ENCODE results near the gene STAMBPL1. TPM values are rescaled to one million over a fixed set of nuclear protein-coding genes. Genes with fewer than 3 reads are reported as not detected.
"Not testable (repeated sequence)": the region's sequence is repeated elsewhere in the genome, so short reads cannot be mapped to it uniquely, and the experiment has no call there.

Gene STAMBPL1
- total and polyA plus RNA-seq, 2 experiments from 2014 or later: 7.9 to 36.0 TPM

DNA sequence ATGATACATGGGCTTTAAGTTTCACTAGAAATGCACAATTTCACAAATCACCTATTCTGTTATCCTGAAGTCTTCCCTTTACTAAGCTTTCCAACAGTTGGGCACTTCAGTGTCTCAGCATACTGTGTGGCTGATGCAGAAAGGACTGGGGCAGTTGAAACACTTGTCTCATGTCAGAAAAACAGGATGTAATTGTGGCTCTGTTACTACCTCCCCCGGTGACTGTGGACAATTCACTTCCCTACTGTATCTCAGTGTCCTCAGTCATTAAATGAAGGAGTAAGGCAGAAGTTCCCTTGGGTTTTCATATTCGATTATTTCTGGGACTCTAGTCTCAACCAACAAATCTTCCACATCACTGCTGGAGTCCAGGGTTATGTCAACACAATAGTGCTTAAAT, 46.3 kb upstream of the STAMBPL1 start:
- H3K4me3 ChIP-seq: no peak overlapping the region
- H3K27me3 ChIP-seq: peaks cover 11% of the 10 kb centered on the region
- H3K9me3 ChIP-seq (ENCODE audit: low read depth): no peaks in the 10 kb centered on the region
- no peaks in the 10 kb centered on the region for H3K4me1 ChIP-seq (ENCODE audit: low read depth)
- no peaks in the 10 kb centered on the region for H3K36me3 ChIP-seq
- no peak overlapping the region for H3K27ac ChIP-seq
- TF ChIP-seq, protein P1, sequence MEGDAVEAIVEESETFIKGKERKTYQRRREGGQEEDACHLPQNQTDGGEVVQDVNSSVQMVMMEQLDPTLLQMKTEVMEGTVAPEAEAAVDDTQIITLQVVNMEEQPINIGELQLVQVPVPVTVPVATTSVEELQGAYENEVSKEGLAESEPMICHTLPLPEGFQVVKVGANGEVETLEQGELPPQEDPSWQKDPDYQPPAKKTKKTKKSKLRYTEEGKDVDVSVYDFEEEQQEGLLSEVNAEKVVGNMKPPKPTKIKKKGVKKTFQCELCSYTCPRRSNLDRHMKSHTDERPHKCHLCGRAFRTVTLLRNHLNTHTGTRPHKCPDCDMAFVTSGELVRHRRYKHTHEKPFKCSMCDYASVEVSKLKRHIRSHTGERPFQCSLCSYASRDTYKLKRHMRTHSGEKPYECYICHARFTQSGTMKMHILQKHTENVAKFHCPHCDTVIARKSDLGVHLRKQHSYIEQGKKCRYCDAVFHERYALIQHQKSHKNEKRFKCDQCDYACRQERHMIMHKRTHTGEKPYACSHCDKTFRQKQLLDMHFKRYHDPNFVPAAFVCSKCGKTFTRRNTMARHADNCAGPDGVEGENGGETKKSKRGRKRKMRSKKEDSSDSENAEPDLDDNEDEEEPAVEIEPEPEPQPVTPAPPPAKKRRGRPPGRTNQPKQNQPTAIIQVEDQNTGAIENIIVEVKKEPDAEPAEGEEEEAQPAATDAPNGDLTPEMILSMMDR (IDR thresholded peaks at IDR 0.05; ENCODE audit: low read depth, low read length): no peak
- DNase-seq (ENCODE audit: low read depth in 1 of 2, low spot score in 1 of 2): no peak

DNA sequence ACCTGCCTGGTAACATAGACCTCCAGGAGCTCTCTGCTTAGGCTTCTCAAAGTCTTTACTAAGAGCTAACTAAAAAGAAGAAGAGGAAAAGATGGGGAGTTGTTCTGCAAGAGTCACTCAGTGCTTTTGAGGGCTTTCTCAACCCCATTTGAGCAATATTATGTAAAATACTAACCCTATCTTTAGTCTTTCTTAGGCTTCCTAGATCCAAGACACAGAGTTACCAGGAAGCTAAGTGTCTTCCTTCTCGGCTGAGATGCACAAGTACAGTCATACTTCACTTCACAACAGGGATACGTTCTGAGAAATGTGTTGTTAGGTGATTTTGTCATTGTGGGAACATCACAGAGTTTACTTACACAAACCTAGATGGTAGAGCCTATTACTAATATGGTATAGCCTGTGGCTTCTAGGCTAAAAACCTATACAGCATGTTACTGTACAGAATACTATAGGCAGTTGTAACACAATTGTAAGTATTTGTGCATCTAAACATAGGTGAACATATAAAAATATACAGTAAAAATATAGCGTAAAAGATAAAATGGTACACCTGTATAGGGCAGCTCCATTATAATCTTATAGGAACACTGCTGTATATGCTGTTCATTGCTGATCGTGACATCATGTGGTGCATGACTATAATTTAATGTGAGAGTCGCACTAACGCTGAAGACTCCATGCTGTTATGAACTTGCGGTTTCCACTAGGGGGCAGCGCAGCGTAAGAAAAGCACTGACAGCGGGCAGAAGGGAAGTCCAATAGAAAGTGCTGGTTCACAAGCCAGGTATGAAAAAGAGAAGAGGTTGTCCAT, 44.7 kb upstream of the STAMBPL1 start:
- peak; percentile 83 to 93 for DNase-seq (ENCODE audit: low read depth in 1 of 2, low spot score in 1 of 2)
- TF ChIP-seq, protein P1 (IDR thresholded peaks at IDR 0.05; ENCODE audit: low read depth, low read length): peak; percentile 87
- no peak overlapping the region for H3K4me3 ChIP-seq
- H3K9me3 ChIP-seq (ENCODE audit: low read depth): no peaks in the 10 kb centered on the region
- no peaks in the 10 kb centered on the region for H3K36me3 ChIP-seq
- H3K27me3 ChIP-seq: peaks cover 11% of the 10 kb centered on the region
- H3K27ac ChIP-seq: no peak overlapping the region
- H3K4me1 ChIP-seq (ENCODE audit: low read depth): no peaks in the 10 kb centered on the region

DNA sequence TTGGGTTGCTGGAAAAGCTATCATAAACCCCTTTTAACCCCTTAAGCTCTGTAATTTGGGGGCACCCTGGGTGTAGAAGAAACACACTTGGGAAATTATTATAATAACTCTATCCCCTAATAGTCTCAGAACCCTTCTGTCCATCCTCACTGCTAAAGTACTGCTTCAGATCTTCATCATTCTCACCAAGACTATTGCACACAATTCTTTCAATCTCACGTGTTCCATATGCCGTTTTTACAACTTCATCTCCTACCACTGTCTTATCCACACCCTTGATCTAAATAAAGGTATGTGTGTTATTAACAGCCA, 44.2 kb upstream of the STAMBPL1 start:
- peaks cover 11% of the 10 kb centered on the region for H3K27me3 ChIP-seq
- no peaks in the 10 kb centered on the region for H3K9me3 ChIP-seq (ENCODE audit: low read depth)
- TF ChIP-seq, protein P1 (IDR thresholded peaks at IDR 0.05; ENCODE audit: low read depth, low read length): no peak
- DNase-seq (ENCODE audit: low read depth in 1 of 2, low spot score in 1 of 2): no peak
- no peaks in the 10 kb centered on the region for H3K4me1 ChIP-seq (ENCODE audit: low read depth)
- H3K27ac ChIP-seq: no peak overlapping the region
- no peak overlapping the region for H3K4me3 ChIP-seq
- H3K36me3 ChIP-seq: no peaks in the 10 kb centered on the region

DNA sequence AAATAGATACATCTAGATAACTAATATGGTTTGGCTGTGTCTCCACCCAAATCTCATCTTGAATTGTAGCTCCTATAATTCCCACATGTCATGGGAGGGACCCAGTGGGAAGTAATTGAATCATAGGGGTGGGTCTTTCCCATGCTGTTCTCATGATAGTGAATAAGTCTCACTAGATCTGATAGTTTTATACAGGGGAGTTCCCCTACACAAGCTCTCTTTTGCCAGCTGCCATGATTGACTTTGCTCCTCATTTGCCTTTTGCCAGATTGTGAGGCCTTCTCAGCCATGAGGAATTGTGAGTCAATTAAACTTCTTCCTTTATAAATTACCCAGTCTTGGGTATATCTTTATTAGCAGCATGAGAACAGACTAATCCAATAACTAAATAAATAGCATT, 42.4 kb upstream of the STAMBPL1 start:
- not testable (repeated sequence) for H3K4me1 ChIP-seq (ENCODE audit: low read depth); H3K4me3 ChIP-seq; H3K36me3 ChIP-seq; H3K9me3 ChIP-seq (ENCODE audit: low read depth); DNase-seq (ENCODE audit: low read depth in 1 of 2, low spot score in 1 of 2); H3K27ac ChIP-seq
- peaks cover 11% of the 10 kb centered on the region for H3K27me3 ChIP-seq

DNA sequence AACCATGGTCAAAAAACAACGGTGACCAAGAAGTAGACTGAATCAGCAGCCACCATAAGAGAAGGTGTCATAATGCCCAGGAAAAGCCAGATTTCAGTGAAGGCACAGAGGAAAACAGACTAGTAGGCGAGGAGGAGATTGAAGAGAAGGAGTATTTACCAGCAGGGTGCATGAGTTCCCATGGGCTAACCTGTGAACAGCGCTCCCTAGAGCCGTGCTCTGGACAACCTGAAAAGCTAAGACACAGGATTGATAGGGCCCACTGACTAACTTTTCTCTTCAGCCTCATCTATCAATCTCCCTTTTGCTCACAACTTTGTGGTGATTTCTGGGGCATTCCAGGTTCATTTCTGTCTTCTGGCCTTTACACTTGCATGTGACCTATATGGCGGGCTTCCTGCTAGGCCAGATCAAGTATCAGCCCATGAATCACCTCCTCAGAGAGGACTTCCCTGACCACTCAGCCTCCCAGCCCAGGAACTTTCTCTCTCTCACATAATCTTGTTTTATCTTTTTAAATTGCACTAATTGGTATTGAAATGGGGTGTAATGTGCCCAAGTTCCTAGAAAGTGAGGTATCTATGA, 41.2 kb upstream of the STAMBPL1 start:
- Histone ChIP-seq H3K27ac (no peak overlapping the region), H3K4me1 (ENCODE audit: low read depth) (no peaks in the 10 kb centered on the region), H3K36me3 (no peaks in the 10 kb centered on the region), H3K9me3 (ENCODE audit: low read depth) (no peaks in the 10 kb centered on the region), H3K4me3 (no peak overlapping the region), H3K27me3 (peaks cover 11% of the 10 kb centered on the region)
- TF ChIP-seq, protein P1 (IDR thresholded peaks at IDR 0.05; ENCODE audit: low read depth, low read length): no peak
- no peak for DNase-seq (ENCODE audit: low read depth in 1 of 2, low spot score in 1 of 2)

DNA sequence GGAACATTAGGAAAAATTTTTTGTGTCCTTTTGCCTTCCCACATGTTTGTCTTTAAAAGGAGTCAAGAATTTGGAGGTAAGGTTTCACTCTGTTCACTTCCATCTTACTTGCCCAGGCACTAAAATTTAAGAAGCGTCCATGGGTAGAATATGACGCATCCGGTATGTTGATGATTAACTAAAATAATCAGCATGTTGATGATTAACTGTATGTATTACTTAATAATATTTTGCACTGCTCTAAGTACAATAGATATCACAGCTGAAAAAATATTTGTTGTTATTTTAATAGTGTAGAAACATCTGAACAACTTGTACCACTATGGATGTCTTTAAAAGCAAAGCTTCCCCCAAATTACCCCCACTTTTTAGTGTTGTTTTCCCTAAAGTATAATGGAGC, 39.9 kb upstream of the STAMBPL1 start:
- Histone ChIP-seq H3K27me3 (peaks cover 3% of the 10 kb centered on the region), H3K4me1 (ENCODE audit: low read depth) (no peaks in the 10 kb centered on the region), H3K36me3 (no peaks in the 10 kb centered on the region), H3K9me3 (ENCODE audit: low read depth) (no peaks in the 10 kb centered on the region), H3K4me3 (no peak overlapping the region), H3K27ac (no peak overlapping the region)
- TF ChIP-seq, protein P1 (IDR thresholded peaks at IDR 0.05; ENCODE audit: low read depth, low read length): no peak
- peak in 1 of 2 donors; percentile 35 for DNase-seq (ENCODE audit: low read depth in 1 of 2, low spot score in 1 of 2)
